Coronary artery (tissue), 2 donors: Measurements from ENCODE around the gene LARGE2.
"Not testable (repeated sequence)": the region's sequence is repeated elsewhere in the genome, so short reads cannot be mapped to it uniquely, and the experiment has no call there.

ENCODE experiments used
- DNase-seq: peaks from one replicate; pipeline ENCODE4 v3.0.0-alpha.2; 2017; ENCODE audit warnings: low spot score
- H3K27ac ChIP-seq, 2 donors: fragments of 200-600 bp; sonication (generic); one replicate each; pipeline ENCODE4 v1.5.1; 2016 to 2019
- H3K4me3 ChIP-seq: fragments of 200-600 bp; sonication (generic); 2 replicates; pipeline ENCODE4 v1.5.1; 2016; ENCODE audit warnings: mild to moderate bottlenecking, moderate library complexity
- TF ChIP-seq, protein P1 (sequence below): fragments of 200-600 bp; sonication (generic); IDR thresholded peaks from one replicate; pipeline ENCODE4 v1.5.1; 2019; ENCODE audit warnings: antibody characterized with exemption

Gene LARGE2

DNA sequence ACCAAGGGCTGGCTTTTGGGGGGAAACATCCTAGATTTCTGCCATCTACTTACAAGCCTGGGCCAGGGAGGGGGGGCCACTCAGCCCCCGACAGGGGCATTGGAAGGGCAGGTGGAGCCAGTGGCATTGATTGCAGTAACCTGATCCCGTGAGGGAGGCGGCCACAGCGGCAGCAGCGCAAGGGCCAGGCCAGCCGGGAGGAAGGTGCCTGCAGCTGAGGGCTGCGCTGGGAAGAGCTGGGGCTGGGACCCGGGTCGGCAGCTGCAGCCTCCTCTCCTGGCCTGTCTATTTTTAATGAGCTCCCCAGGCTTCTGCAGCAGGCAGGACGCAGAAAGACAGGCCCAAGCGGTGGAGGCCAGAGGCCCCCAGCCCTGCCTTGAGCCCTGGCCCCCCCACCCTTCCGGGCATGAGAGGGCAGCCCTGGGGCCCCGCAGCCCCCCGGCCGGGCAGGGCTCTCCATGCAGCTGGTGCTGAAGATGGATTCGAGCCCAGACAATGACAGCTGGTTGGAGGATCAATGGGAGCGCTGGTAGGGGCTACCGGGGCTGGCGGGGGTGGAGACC is 26.0 kb upstream of the LARGE2 start:
- H3K4me3 ChIP-seq, result no peak overlapping the region
- no peak for DNase-seq
- H3K27ac ChIP-seq, result no peak overlapping the region
- TF ChIP-seq, protein P1, sequence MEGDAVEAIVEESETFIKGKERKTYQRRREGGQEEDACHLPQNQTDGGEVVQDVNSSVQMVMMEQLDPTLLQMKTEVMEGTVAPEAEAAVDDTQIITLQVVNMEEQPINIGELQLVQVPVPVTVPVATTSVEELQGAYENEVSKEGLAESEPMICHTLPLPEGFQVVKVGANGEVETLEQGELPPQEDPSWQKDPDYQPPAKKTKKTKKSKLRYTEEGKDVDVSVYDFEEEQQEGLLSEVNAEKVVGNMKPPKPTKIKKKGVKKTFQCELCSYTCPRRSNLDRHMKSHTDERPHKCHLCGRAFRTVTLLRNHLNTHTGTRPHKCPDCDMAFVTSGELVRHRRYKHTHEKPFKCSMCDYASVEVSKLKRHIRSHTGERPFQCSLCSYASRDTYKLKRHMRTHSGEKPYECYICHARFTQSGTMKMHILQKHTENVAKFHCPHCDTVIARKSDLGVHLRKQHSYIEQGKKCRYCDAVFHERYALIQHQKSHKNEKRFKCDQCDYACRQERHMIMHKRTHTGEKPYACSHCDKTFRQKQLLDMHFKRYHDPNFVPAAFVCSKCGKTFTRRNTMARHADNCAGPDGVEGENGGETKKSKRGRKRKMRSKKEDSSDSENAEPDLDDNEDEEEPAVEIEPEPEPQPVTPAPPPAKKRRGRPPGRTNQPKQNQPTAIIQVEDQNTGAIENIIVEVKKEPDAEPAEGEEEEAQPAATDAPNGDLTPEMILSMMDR, result no peak

DNA sequence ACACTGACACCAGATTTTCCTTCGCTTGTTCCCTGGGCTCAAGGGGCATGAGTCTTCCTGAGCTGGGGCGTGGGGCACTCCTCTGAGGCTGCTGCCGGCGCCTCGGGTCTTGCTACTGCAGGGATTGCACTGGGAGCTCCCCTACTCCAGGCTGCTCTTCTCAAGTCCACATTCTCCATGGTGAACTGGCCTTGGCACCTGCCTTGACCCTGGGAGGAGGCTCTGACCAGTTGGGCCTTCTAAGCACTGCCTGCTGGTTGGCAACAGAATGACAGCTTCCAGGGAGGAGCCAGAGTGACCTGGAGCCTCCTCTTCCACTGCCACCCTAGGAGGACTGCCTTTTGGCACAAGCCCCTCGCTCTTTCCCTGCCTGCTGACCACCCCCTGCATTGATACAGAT is 24.9 kb upstream of the LARGE2 start:
- no peak for DNase-seq
- TF ChIP-seq, protein P1, result no peak
- Histone ChIP-seq H3K4me3 (no peak overlapping the region), H3K27ac (no peak overlapping the region)

DNA sequence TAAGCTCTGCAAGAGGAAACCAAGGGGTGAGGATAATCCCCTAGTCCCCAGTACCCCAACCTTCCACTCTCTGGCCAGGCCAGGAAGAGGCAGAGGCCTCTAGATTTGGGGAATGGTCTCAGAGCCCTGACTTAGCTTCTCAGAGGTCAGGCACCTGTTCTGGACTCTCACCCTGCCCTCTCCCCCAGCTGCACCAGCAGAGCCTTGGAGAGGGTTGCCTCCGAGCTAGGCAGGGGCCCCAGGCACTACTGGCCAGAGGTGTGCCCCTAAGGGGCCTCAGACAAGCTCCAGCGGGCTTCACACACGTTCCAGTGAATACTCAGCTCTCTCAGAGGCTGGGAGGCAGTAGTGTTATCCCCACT is 23.4 kb upstream of the LARGE2 start:
- peak overlapping the region; percentile 81 for H3K4me3 ChIP-seq
- TF ChIP-seq, protein P1, result no peak

DNA sequence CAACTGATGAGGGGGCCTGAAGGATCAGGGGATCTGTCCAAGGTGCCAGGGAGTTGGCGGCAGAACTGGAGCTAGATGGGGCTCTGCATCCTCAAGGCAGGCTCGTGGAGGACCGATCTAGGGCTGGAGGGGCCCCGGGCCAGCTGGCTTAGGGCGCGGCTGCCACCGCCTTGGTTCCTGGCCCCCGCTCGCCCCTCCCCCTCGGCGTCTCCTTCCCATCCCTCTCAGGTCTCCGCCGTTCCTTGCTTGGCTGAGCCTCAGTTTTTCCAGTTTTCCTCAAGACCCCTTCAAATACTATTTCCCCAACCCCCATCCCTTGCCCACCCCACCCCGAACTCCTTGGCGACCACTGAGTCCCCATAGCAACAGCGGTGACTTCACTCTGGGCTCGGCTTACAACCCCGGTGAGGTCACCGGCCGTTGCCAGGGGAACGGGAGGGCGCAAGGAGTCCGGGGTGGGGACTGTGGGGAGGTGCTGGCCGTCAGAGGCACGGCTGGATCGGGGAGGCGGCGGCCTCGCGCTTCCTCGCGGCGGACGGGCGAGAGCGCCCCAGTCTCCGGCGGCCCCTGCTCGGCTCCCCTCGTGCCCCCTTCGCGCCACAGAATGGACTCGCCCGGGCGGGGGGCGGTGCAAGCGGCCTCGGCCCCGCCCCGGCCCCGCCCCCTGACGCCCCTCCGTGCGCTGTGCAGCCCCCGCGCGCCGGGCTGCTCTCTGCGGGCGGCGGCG is 22.8 kb upstream of the LARGE2 start:
- TF ChIP-seq, protein P1, result no peak
- peak overlapping the region; percentile 81 for H3K4me3 ChIP-seq
- peak overlapping the region in 1 of 2 donors; percentile 77 for H3K27ac ChIP-seq
- peak; percentile 89 for DNase-seq

More for the DNA sequence above, 23.4 kb upstream of the LARGE2 start:
- DNase-seq, result no peak
- H3K27ac ChIP-seq, result peak overlapping the region in 1 of 2 donors; percentile 77

DNA sequence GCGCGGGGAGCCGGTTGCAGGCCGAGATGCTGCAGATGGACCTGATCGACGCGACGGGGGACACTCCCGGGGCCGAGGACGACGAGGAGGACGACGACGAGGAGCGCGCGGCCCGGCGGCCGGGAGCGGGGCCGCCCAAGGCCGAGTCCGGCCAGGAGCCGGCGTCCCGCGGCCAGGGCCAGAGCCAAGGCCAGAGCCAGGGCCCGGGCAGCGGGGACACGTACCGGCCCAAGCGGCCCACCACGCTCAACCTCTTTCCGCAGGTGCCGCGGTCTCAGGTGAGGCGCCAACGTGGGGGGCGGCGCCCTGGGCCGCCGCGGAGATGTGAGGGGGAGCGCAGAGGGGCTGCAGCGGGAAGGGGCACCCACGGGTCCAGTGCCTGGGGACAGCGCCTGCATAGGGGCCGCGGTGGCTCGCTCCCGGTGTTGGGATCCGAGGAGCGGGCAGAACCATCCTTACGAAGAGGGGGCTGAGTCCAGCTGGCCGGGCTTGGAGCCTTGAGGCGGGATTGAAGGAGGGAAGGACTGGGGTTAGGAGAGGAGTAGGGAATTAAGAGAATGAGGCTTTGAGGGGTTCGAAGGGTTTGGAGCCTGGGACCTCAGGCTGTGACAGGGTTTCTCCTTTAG is 22.2 kb upstream of the LARGE2 start:
- peak overlapping the region; percentile 81 for H3K4me3 ChIP-seq
- H3K27ac ChIP-seq, result peak overlapping the region in 1 of 2 donors; percentile 77
- not testable (repeated sequence) for DNase-seq

DNA sequence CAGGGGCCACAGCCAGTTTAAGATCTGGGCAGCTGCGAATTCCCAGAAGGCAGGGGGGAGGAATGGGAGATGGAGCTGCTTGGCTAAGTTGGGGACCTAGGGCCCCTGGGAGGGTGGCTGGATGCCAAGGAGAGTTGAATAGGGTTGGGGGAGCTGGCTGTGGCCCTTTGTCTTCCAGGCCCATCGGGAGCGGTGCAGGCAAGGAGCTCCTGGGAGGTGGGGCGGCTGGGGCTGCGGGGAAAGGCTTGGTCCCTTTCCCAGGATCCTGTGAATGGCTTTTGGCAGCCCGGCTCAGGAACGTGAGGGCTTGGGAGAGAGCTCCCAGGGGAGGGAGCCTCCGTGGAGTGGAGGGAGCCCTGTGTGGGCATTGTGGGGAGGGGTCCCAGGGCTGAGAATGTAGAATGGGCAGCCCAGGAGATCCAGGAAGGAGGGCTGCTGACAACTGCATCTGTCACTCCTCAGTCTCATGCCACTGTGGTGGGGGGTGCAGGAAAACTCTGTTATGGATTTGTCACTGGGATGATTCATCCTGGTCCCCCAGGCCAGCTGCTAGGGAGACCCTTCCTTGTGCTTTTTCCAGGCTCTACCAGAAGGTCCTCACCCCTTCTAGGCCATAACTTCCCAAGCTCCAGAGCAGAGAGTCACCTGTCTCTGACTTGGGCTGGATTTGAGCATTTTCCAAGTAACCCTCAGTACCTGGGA is 21.4 kb upstream of the LARGE2 start:
- DNase-seq, result no peak
- H3K27ac ChIP-seq, result no peak overlapping the region
- TF ChIP-seq, protein P1, result no peak
- H3K4me3 ChIP-seq, result peak overlapping the region; percentile 81

DNA sequence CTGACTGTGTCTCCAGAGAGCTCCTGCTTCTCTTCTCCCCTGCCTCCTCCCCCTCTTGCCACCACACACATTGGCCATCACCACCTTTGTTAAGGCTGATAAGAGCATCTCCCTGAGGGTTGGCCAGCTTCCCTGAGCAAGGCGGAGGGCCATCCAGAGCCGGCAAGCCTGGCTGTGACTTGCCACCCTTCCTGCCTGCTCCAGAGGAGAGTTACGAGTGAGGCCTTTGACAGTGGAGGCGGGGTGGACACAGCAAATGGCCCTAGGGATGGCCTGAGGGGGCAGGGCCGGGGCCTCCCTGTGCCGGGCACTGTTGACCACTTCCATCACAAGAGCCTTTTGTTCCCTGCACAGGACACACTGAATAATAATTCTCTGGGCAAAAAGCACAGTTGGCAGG is 20.8 kb upstream of the LARGE2 start:
- no peak overlapping the region for H3K27ac ChIP-seq
- H3K4me3 ChIP-seq, result no peak overlapping the region
- TF ChIP-seq, protein P1, result no peak
- DNase-seq, result no peak
